CMK (cell line): ENCODE data around the gene HACD1.

ENCODE experiments used
- DNase-seq: peaks from one replicate; pipeline ENCODE4 v3.0.0-alpha.2; 2010; ENCODE audit warnings: low read depth

HACD1 gene

GRCh38 chr10:17578603-17579002 lies 38.6 kb downstream of the HACD1 start:
- DNase-seq: peak; percentile 73

GRCh38 chr10:17576768-17577167 lies 40.4 kb downstream of the HACD1 start:
- no peak for DNase-seq

GRCh38 chr10:17564911-17565310 lies 52.3 kb downstream of the HACD1 start:
- no peak for DNase-seq

- no peak for DNase-seq
These were observed 53.7 kb downstream of the HACD1 start for GRCh38 chr10:17563452-17563851.

GRCh38 chr10:17562614-17563013 lies 54.6 kb downstream of the HACD1 start:
- DNase-seq: no peak

- DNase-seq: no peak
These were observed 56.1 kb downstream of the HACD1 start for GRCh38 chr10:17561111-17561510.

- no peak for DNase-seq
These were observed 59.7 kb downstream of the HACD1 start for GRCh38 chr10:17557459-17557858.

GRCh38 chr10:17548770-17549169 lies 68.4 kb downstream of the HACD1 start:
- no peak for DNase-seq

- DNase-seq: no peak
These were observed 69.0 kb downstream of the HACD1 start for GRCh38 chr10:17548162-17548561.

- DNase-seq: no peak
These were observed 70.1 kb downstream of the HACD1 start for GRCh38 chr10:17547060-17547459.

GRCh38 chr10:17544465-17544864 lies 72.7 kb downstream of the HACD1 start:
- no peak for DNase-seq
